ENCODE measurements around the gene NT5DC4. TPM values are rescaled to one million over a fixed set of nuclear protein-coding genes. Genes with fewer than 3 reads are reported as not detected.

The NT5DC4 gene
- total and polyA plus RNA-seq, 2 of the 8 experiments (the other 6 are each of a cell fraction or from before 2014, with no cell fraction given), result not detected

- no peak for TF ChIP-seq CHD7 (IDR thresholded peaks at IDR 0.05; ENCODE audit: insufficient replicate concordance, low read length)
- no peak for TF ChIP-seq RXRA (IDR thresholded peaks at IDR 0.05; ENCODE audit: insufficient read depth, low read depth, low read length)
- TF ChIP-seq TBP (IDR thresholded peaks at IDR 0.05; ENCODE audit: low read depth, low read length), result no peak
- no peak for TF ChIP-seq SIX5 (IDR thresholded peaks at IDR 0.05; ENCODE audit: low read depth, low read length)
- TF ChIP-seq GABPA (IDR thresholded peaks at IDR 0.05; ENCODE audit: borderline replicate concordance, insufficient read depth, low read length), result no peak
- no peak for TF ChIP-seq NRF1 (IDR thresholded peaks at IDR 0.05; ENCODE audit: low read depth, low read length)
- no peak for TF ChIP-seq EZH2 (IDR thresholded peaks at IDR 0.05; ENCODE audit: low read depth, low read length, severe bottlenecking)
- TF ChIP-seq SRF (IDR thresholded peaks at IDR 0.05; ENCODE audit: low read depth, low read length), result no peak
- no peak for TF ChIP-seq TCF12 (IDR thresholded peaks at IDR 0.05; ENCODE audit: low read depth, low read length)
Observed at GRCh38 chr2:112701052-112701451, 19.8 kb upstream of the NT5DC4 start (continued).

All from H1 (cell line).